H9 (cell line): Measurements from ENCODE around the gene ARPC4. TPM values are rescaled to one million over a fixed set of nuclear protein-coding genes. Genes with fewer than 3 reads are reported as not detected.

ENCODE experiments used
- DNase-seq: peaks from one replicate; pipeline ENCODE4 v3.0.0-alpha.2; 2017
- H2AFZ ChIP-seq: one replicate; pipeline ENCODE4 v1.6.1; 2013; ENCODE audit warnings: mild to moderate bottlenecking, low read length, control low read depth, moderate library complexity
- H2AK5ac ChIP-seq: 2 replicates; pipeline ENCODE4 v1.6.1; 2013; ENCODE audit warnings: low read length, control low read depth, mixed read lengths; ENCODE audit not compliant: insufficient read length
- H2BK120ac ChIP-seq: one replicate; pipeline ENCODE4 v1.6.1; 2013; ENCODE audit warnings: low read depth, mild to moderate bottlenecking, low read length, control low read depth, inconsistent platforms; ENCODE audit not compliant: poor library complexity, severe bottlenecking
- H2BK12ac ChIP-seq: 2 replicates; pipeline ENCODE4 v1.6.1; 2013; ENCODE audit warnings: low read length, control low read depth, mixed read lengths, low read depth; ENCODE audit not compliant: insufficient read length
- H2BK15ac ChIP-seq: 2 replicates; pipeline ENCODE4 v1.6.1; 2013; ENCODE audit warnings: low read depth, low read length, control low read depth
- H2BK20ac ChIP-seq: one replicate; pipeline ENCODE4 v1.6.1; 2013; ENCODE audit warnings: low read depth, mild to moderate bottlenecking, low read length, control low read depth, inconsistent platforms; ENCODE audit not compliant: poor library complexity, severe bottlenecking
- H2BK5ac ChIP-seq: 2 replicates; pipeline ENCODE4 v1.6.1; 2013; ENCODE audit warnings: low read length, control low read depth, mixed read lengths; ENCODE audit not compliant: insufficient read length
- H3K14ac ChIP-seq: 2 replicates; pipeline ENCODE4 v1.6.1; 2013; ENCODE audit warnings: low read length, control low read depth; ENCODE audit not compliant: insufficient read depth
- H3K18ac ChIP-seq: 2 replicates; pipeline ENCODE4 v1.6.1; 2013; ENCODE audit warnings: low read depth, mild to moderate bottlenecking, mixed read lengths, low read length, control low read depth; ENCODE audit not compliant: insufficient read length
- H3K23ac ChIP-seq: 2 replicates; pipeline ENCODE4 v1.6.1; 2013; ENCODE audit warnings: low read length, control low read depth, mixed read lengths, low read depth; ENCODE audit not compliant: insufficient read length
- H3K23me2 ChIP-seq: 2 replicates; pipeline ENCODE4 v1.6.1; 2013; ENCODE audit warnings: low read depth, mild to moderate bottlenecking, mixed read lengths, low read length, control low read depth; ENCODE audit not compliant: insufficient read length, poor library complexity, severe bottlenecking
- H3K27ac ChIP-seq: 2 replicates; pipeline ENCODE4 v1.5.1; 2013; ENCODE audit warnings: low read length, control low read depth, mixed read lengths, low read depth; ENCODE audit not compliant: insufficient read length
- H3K27me3 ChIP-seq: 2 replicates; pipeline ENCODE4 v1.6.1; 2013; ENCODE audit warnings: low read length, control low read depth, inconsistent platforms; ENCODE audit not compliant: insufficient read depth
- H3K4ac ChIP-seq: 2 replicates; pipeline ENCODE4 v1.6.1; 2013; ENCODE audit warnings: low read depth, mild to moderate bottlenecking, control low read depth, inconsistent platforms, low read length, moderate library complexity
- H3K4me1 ChIP-seq: 2 replicates; pipeline ENCODE4 v1.6.1; 2013; ENCODE audit warnings: low read length, control low read depth, inconsistent platforms; ENCODE audit not compliant: insufficient read depth
- H3K4me2 ChIP-seq: 2 replicates; pipeline ENCODE4 v1.6.1; 2013; ENCODE audit warnings: low read length, control low read depth, mixed read lengths; ENCODE audit not compliant: insufficient read length, insufficient read depth
- H3K56ac ChIP-seq: 2 replicates; pipeline ENCODE4 v1.6.1; 2013; ENCODE audit warnings: low read depth, mild to moderate bottlenecking, mixed read lengths, low read length, control low read depth; ENCODE audit not compliant: insufficient read length
- H3K79me1 ChIP-seq: 2 replicates; pipeline ENCODE4 v1.6.1; 2013; ENCODE audit warnings: low read depth, mild to moderate bottlenecking, moderate library complexity, low read length, control low read depth, inconsistent platforms; ENCODE audit not compliant: insufficient read depth, poor library complexity, severe bottlenecking
- H3K79me2 ChIP-seq: 2 replicates; pipeline ENCODE4 v1.6.1; 2013; ENCODE audit warnings: low read length, control low read depth, inconsistent platforms; ENCODE audit not compliant: insufficient read depth
- H3K9ac ChIP-seq: 2 replicates; pipeline ENCODE4 v1.6.1; 2013; ENCODE audit warnings: low read length, control low read depth, mixed read lengths; ENCODE audit not compliant: insufficient read length; ENCODE audit errors: extremely low read depth
- H3K9me3 ChIP-seq: one replicate; pipeline ENCODE4 v1.6.1; 2013; ENCODE audit warnings: low read depth, low read length, inconsistent platforms; ENCODE audit not compliant: control insufficient read depth
- H3T11ph ChIP-seq: one replicate; pipeline ENCODE4 v1.6.1; 2013; ENCODE audit warnings: mild to moderate bottlenecking, low read length, control low read depth, inconsistent platforms
- H4K20me1 ChIP-seq: one replicate; pipeline ENCODE4 v1.6.1; 2013; ENCODE audit not compliant: control insufficient read depth, insufficient read length, insufficient read depth
- H4K5ac ChIP-seq: 2 replicates; pipeline ENCODE4 v1.6.1; 2013; ENCODE audit warnings: low read depth, mild to moderate bottlenecking, mixed read lengths, low read length, control low read depth; ENCODE audit not compliant: insufficient read length
- H4K8ac ChIP-seq: replicated peaks from 2 replicates; pipeline ENCODE4 v1.6.1; 2013; ENCODE audit warnings: low read length, control low read depth, mixed read lengths, low read depth; ENCODE audit not compliant: insufficient read length
- H4K91ac ChIP-seq: 2 replicates; pipeline ENCODE4 v1.6.1; 2013; ENCODE audit warnings: low read depth, mild to moderate bottlenecking, moderate library complexity, mixed read lengths, low read length, control low read depth; ENCODE audit not compliant: insufficient read length
- H3K27ac Mint-ChIP-seq, 3 experiments: 2 replicates in 2 of 3; 3 replicates in 1 of 3; pipeline ENCODE4 v1.8.0; 2020 to 2021; ENCODE audit warnings: mixed read lengths in 3 of 3, mild to moderate bottlenecking in 1 of 3, moderate library complexity in 1 of 3
- H3K27me3 Mint-ChIP-seq: 2 replicates; pipeline ENCODE4 v1.8.0; 2021; ENCODE audit warnings: low read depth, mild to moderate bottlenecking, moderate library complexity, mixed read lengths
- H3K36me3 Mint-ChIP-seq, 3 experiments: 2 replicates in 2 of 3; 3 replicates in 1 of 3; pipeline ENCODE4 v1.8.0; 2020 to 2021; ENCODE audit warnings: low read depth in 3 of 3, mixed read lengths in 3 of 3; ENCODE audit not compliant: insufficient read depth in 1 of 3
- H3K4me1 Mint-ChIP-seq, 2 experiments: 2 replicates each; pipeline ENCODE4 v1.8.0; 2020; ENCODE audit warnings: mixed read lengths in 2 of 2
- H3K4me3 Mint-ChIP-seq, 2 experiments: 2 replicates in 1 of 2; 3 replicates in 1 of 2; pipeline ENCODE4 v1.8.0; 2020 to 2021; ENCODE audit warnings: mild to moderate bottlenecking in 2 of 2, mixed read lengths in 2 of 2, moderate library complexity in 1 of 2
- H3K9me3 Mint-ChIP-seq, 2 experiments: 2 replicates in 1 of 2; 3 replicates in 1 of 2; pipeline ENCODE4 v1.8.0; 2020; ENCODE audit warnings: mild to moderate bottlenecking in 2 of 2, mixed read lengths in 2 of 2, moderate library complexity in 1 of 2
- CTCF ChIP-seq: fragments of 200-600 bp; sonication (generic); conservative IDR thresholded peaks from 3 replicates; pipeline ENCODE4 v1.8.0; 2021; ENCODE audit warnings: antibody characterized with exemption, mild to moderate bottlenecking
- WGBS: extraction: QIAGEN DNeasy Blood & Tissue Kit; methylation state at CpG from one replicate; pipeline ENCODE4 v1.1.7; 2013; ENCODE audit warnings: missing lambda C conversion rate, low lambda C conversion rate, mixed read lengths; ENCODE audit not compliant: insufficient read length; ENCODE audit errors: extremely low coverage; 5-methylcytosine and 5-hydroxymethylcytosine counted together
- total RNA-seq: library from RNA; stranded (reverse); gene quantifications from 2 replicates; pipeline ENCODE4 v1.2.1, GENCODE V29; 2021

Gene ARPC4
- total RNA-seq, 1 experiment from 2014 or later: 161 TPM

GRCh38 chr3:9768141-9768775, 24.6 kb upstream of the ARPC4 start:
- no peak for TF ChIP-seq CTCF
- H3K4me3 Mint-ChIP-seq: no peak overlapping the region
- Histone ChIP-seq H4K8ac (no peak overlapping the region), H3T11ph (no peak overlapping the region), H2BK15ac (no peak overlapping the region), H3K4me1 (no peaks in the 10 kb centered on the region), H3K23me2 (no peaks in the 10 kb centered on the region), H2BK20ac (no peak overlapping the region), H2BK5ac (no peak overlapping the region), H3K27me3 (no peaks in the 10 kb centered on the region; the same call in 1 of the 2 replicates), H4K91ac (no peak overlapping the region), H3K4me2 (no peak overlapping the region), H3K14ac (no peak overlapping the region), H3K27ac (no peak overlapping the region), H3K79me2 (no peaks in the 10 kb centered on the region), H2BK12ac (no peak overlapping the region), H3K18ac (no peak overlapping the region), H4K5ac (no peak overlapping the region), H3K23ac (no peak overlapping the region), H2AK5ac (no peak overlapping the region), H4K20me1 (no peaks in the 10 kb centered on the region), H2BK120ac (no peak overlapping the region), H2AFZ (no peak overlapping the region), H3K9ac (no peak overlapping the region), H3K9me3 (no peaks in the 10 kb centered on the region), H3K56ac (no peak overlapping the region), H3K79me1 (no peaks in the 10 kb centered on the region), H3K4ac (no peak overlapping the region)
- no CpG with 5 or more reads among the region's 6 CpGs for WGBS
- H3K27me3 Mint-ChIP-seq: peaks cover 57% of the 10 kb centered on the region
- H3K36me3 Mint-ChIP-seq: peaks cover 0 to 16% (median 2%) of the 10 kb centered on the region in 3 experiments; a peak in 3 of 7 replicates
- peaks cover 21 to 32% of the 10 kb centered on the region in 2 experiments for H3K4me1 Mint-ChIP-seq
- no peak overlapping the region for H3K27ac Mint-ChIP-seq
- H3K9me3 Mint-ChIP-seq: no peaks in the 10 kb centered on the region
- DNase-seq: no peak
